Anterior cingulate cortex (tissue), 58 donors: ENCODE measurements around the gene INTS6L.
"Not testable (repeated sequence)": the region's sequence is repeated elsewhere in the genome, so short reads cannot be mapped to it uniquely, and the experiment has no call there.

Experiments
- DNase-seq, 58 donors: peaks; one replicate each; lab custom pipeline; 2025; lab: John Stamatoyannopoulos, UW

Gene INTS6L

DNA sequence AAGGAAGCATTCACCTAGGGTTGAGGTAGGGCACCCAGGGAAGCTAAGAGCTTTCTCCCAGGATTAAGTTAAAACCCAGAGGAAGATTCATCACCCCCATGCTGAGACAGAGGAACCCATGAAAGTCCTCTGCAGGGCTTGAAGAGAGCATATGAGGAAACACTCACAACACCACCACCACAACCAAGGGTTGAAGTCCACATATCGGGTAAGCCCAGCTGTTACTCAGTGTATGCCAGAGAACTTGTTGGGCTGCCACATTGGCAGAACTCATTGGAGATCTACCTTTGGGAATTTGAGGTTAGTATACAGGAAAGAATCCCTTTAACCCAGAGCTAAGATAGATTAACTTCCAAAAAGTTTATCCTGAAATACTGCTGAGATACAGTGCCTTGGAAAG is 75.1 kb downstream of the INTS6L start:
- no peak for DNase-seq

- peak in 7 of 58 donors; percentile 0 to 2 (median 0) for DNase-seq
Measured at GRCh38 chrX:135596495-135596894, 76.0 kb downstream of the INTS6L start.

DNA sequence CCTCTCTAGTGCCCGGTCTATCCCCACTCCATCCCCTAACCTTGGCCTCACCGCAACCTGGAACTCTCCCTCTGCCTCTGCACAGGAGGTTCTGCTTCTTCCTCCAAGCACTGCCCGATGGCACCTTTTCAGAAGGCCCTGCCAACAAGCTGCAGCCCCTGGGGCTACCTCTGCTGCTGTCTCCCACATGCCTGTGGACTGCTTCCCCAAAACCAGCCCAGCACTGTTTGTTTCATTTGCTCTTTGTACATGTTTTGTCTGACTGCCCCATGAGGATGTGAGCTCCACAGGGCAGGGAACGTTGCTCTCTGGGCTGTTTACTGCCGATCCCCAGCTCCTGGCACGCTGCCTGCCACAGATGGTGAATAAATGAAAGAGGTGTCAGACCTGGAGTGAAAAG is 85.4 kb downstream of the INTS6L start:
- no peak for DNase-seq

DNA sequence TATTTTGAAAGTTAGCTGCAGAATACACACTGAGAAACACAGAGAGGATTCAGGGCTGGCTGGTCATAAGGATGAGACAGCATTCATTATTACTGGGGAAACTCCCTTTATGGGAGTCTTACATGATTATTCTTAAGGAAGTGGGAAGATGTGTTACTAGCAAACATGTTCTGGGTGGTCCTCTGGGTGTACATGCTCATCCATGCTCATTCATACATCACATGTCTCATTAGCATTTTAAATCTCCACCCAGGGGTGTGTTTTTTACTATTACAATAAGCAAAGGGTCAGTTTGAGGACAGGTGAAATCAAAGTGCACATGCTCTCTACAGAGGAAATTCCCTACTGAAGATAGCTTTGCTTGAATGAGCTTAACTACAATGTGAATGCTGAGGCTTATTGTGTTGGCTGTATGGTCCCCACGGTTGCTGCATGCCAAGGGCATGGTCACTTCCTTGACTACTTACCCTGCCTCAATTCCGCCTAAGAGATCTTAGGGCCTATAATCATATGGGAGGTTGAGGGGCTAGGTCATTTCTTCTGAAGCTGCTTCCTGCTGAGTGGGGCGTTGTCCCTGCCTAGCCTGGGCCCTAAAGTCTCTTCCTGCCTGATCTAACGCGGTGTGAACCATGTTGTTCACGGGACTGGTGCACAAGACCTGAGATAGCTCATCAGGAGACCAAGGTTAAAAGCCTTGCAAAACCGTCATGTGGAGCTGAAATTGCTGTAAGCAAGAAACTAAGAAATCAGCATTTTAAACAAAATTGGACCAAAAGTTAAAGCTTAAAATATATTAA is 104.1 kb downstream of the INTS6L start:
- DNase-seq, result not testable (repeated sequence)

DNA sequence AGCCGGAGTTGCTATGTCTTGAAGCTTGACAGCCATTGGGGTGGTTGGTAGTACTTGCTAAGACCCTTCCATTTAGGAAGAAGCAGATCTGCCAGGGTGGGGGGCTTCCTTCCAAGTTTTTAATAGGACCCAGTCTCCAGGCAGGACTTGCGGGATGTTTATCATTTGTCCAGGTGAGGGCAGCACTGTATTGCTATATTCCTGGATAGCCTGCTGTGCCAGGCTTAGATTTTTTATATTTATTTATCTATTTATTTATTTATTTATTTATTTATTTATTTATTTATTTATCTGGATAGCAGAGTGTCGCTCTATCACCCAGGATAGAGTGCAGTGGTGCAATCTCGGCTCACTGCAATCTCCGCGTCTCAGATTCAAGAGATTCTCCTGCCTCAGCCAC is 105.5 kb downstream of the INTS6L start:
- DNase-seq, result no peak

DNA sequence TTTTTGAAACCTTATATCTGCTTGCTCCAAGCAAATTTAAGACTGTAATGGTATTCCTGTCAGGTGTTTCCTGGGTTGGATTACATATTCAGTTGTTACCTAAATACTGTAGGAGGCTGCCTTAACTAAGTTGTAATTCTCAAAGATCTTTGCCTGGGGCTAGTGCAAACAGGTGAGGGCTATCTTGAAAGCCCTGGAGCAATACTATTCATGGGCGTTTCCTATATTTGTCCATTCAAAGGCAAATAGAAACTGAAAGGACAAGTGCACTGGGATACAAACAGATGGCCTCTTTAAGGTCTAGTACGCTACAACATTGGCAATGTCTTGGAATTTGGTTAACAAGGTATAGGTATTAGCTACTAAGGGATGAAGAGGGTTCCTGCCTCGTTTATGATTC is 108.9 kb downstream of the INTS6L start:
- no peak for DNase-seq
